GM18499 (cell line): ENCODE results near the gene ARFGAP3.

Source experiments
- ATAC-seq: cut with Tn5 transposase; IDR thresholded peaks from one replicate; pipeline ENCODE4 v1.9.1; 2021; ENCODE audit warnings: moderate number of reproducible peaks; ENCODE audit not compliant: insufficient read depth, unreplicated experiment

Gene ARFGAP3

GRCh38 chr22:42829302-42829701 lies 27.8 kb downstream of the ARFGAP3 start:
- ATAC-seq, result no peak

- no peak for ATAC-seq
These were observed 31.3 kb downstream of the ARFGAP3 start for GRCh38 chr22:42825796-42826195.

GRCh38 chr22:42821386-42821785 lies 35.7 kb downstream of the ARFGAP3 start:
- ATAC-seq, result no peak

DNA sequence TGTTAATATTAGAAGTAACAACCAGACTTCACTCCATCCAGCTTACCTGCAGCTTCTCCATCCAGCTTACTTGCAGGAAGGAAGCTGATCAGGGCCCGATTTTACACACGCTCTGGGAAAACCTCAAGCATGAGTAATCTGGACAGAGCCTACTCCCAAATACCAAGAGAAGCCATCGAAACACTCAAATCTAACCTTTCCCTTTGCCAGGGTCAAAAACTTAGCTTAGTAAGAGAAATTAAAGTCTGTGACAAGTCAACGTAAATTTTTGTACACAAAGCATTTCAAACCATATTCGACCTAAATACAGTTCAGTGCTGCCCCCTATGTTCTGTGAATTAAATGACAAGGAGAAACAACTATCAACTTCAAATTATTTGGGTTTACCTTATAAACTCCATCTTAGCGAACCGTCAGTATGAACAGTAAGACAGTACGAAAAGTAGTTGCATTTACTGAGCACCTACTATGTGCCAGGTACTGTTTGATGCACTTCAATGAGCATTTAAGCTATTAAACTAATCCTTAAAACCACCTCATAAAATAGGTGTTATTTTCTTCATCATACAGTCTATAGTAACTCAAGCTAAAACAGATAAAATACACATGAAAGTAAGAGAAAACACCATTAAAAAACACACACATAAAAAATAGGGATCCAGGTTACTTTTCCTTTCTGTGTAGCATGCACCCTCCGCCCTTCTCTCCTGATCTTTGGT lies 36.9 kb downstream of the ARFGAP3 start:
- ATAC-seq, result no peak

DNA sequence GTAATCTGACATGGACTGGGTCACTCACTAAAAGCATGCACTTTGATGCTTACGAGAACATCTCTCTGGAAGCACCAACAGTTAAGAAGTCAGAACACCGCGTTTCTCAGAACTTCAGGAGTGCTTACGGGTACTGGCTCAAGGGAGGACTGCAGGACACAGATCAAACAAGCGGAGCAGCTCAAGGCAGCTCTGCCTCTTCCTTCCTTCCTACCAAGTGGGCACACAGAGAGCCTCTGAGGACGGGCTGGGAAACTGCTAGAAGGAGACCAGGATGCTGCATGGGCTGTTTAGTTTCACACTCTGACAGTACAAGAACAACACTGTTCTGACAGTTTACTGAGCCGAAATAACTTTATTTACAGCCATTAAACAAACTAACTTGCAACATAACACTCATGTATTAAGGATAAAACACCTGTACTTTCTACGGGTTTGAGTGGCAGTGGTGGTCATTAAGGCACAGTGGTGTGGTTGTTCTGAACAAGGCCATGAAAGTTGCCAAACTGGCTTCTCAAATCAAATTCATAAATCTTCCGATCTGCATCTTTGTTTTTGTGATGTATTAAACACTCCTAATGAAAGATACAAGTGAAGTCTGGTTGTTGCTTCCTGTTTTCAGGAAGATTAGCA lies 37.5 kb downstream of the ARFGAP3 start:
- no peak for ATAC-seq

DNA sequence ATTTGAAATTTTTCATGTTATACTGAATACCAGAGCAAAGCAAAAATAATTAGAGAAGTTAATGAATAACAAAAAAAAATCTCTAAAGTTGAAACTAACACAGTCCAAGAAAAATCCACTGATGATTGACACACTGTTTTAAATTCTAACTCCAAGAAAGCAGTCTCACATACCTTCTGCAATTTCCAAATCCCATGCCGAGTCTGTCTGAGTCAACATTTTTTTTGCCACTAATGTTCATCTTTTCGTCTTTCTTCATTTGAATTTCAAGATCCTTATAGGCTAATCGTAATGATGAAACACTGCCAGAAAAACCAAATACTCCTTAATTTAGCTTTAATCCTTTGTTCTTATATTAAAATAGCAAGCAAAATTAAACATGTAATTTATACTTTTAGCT lies 39.5 kb downstream of the ARFGAP3 start:
- no peak for ATAC-seq

DNA sequence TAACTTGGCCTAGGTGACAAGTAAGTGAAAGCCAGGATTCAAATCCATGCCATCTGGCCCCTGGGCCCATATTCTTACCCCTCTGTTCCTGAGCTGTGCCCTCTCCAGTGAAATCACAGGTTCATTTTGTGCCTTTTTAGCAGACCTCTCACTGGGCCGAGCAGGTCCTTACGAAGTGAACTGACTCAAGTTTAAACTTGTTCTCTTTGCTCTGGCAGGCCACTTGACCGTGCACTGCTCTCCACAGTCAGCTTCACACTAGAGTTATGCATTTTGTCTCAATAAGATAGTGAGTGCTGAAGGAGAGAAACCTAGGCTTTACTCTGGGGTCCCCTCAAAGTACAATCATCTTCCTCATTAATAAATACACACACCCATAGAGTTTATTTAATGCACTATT lies 40.7 kb downstream of the ARFGAP3 start:
- ATAC-seq, result no peak

DNA sequence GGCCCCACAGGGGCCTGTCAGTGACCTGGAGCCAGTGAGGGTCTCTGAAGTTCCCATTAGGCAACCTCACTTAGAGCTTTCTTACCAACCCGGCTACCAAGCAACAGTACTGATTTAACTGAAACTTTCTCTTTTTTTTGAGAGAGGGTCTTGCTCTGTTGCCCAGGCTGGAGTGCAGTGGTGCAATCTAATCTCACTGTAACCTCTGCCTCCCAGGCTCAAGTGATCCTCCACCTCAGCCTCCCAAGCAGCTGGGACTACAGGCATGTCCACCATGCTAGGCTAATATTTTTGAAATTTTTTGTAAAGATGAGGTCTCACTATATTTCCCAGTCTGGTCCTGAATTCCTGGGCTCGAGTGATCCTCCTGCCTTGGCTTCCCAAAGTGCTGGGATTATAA lies 42.5 kb downstream of the ARFGAP3 start:
- ATAC-seq, result no peak

- no peak for ATAC-seq
These were observed 42.9 kb downstream of the ARFGAP3 start for GRCh38 chr22:42814215-42814614.

GRCh38 chr22:42813501-42813900 lies 43.6 kb downstream of the ARFGAP3 start:
- no peak for ATAC-seq

GRCh38 chr22:42811459-42811858 lies 45.6 kb downstream of the ARFGAP3 start:
- ATAC-seq, result no peak

DNA sequence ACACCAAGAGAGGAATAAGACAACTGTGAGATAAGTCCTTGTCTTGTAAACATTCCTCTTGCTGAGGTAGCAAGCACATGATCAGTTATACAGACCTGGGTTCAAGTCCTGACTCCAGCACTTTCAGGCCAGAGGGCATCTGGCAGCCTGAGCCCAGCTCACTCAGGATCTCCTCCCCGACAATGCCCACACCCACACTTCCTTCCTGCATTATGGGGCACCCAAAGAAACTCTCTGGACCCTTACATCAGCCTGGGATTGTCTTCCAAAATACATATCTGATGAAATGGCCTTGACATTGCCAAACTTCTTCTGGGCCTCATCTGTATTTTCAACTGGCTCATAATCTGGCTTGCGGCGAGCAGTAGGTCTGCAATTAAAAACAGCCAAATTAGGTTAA lies 48.6 kb downstream of the ARFGAP3 start:
- no peak for ATAC-seq

GRCh38 chr22:42807185-42807584 lies 49.9 kb downstream of the ARFGAP3 start:
- ATAC-seq, result no peak

GRCh38 chr22:42805998-42806830 lies 50.9 kb downstream of the ARFGAP3 start:
- no peak for ATAC-seq

- ATAC-seq, result no peak
These were observed 51.8 kb downstream of the ARFGAP3 start for GRCh38 chr22:42805016-42805997.

GRCh38 chr22:42803389-42803788 lies 53.7 kb downstream of the ARFGAP3 start:
- ATAC-seq, result no peak

DNA sequence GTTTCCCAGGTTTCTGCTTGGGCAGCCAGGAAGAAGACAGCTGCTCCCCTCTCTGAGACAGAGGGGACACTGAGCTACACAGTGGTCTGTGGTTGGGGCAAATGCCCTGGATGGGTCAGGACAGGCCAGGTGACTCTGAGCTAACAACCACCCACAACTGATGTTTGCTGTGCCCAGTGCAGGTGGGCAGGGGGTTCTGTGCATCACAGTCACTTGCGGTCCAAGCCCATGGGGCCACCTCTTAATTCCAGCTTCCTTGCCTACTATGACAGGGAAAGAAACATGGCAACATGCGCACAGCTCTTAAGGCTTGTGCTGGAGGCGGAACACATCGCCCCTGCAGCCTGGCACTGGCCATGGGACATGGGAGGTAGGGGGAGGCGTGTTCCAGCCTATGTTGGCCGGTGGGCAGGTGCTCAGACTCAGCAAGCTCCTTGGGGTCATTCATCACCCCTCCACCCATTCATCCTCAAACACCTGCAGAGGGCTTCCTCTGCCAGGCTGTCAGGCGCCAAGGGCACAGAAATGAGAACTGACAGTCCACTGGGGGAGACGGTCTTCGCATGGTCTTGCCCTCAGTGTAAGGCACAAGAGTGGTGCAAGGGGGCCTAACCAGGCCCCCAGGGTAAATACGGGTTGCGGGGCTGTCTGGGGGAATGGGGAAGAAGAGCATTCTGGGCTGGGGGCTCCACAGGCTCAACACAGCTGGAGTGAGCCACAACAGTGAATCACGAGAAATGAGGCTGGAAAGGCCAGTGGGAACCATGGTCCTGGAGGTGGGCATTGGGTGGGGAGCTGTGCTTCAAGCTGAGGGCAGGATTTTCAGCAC lies 55.6 kb downstream of the ARFGAP3 start:
- no peak for ATAC-seq

GRCh38 chr22:42800451-42801251 lies 56.4 kb downstream of the ARFGAP3 start:
- no peak for ATAC-seq
